CD8-positive, alpha-beta memory T cell (primary cell): ENCODE results near the gene YOD1. TPM values are rescaled to one million over a fixed set of nuclear protein-coding genes. Genes with fewer than 3 reads are reported as not detected.

Experiments
- CTCF ChIA-PET: fragments of 350-600 bp; sonication (Branson Sonifier 250); formaldehyde crosslinking; loops from one replicate; lab custom pipeline; 2021; ENCODE audit warnings: antibody characterized with exemption; lab: Charles Lee
- POLR2A ChIA-PET: fragments of 350-600 bp; sonication (Branson Sonifier 250); formaldehyde crosslinking; loops from one replicate; lab custom pipeline; 2021; ENCODE audit warnings: antibody characterized with exemption; lab: Charles Lee
- DNase-seq, 5 donors: peaks; one replicate each; pipeline versions ENCODE4 v3.0.0 to v3.0.0-alpha.2; 2020 to 2022; ENCODE audit warnings: mixed read lengths in 1 of 5
- H3K27ac ChIP-seq: one replicate; pipeline ENCODE4 v1.7.0; 2013; ENCODE audit warnings: low read depth, mild to moderate bottlenecking, low read length, moderate library complexity
- H3K27me3 ChIP-seq: 2 replicates; pipeline ENCODE4 v1.7.0; 2013; ENCODE audit warnings: low read length, mild to moderate bottlenecking; ENCODE audit not compliant: insufficient read depth, poor library complexity, severe bottlenecking
- H3K36me3 ChIP-seq: 2 replicates; pipeline ENCODE4 v1.7.0; 2013; ENCODE audit warnings: mild to moderate bottlenecking, low read length, moderate library complexity; ENCODE audit not compliant: insufficient read depth
- H3K4me1 ChIP-seq: 2 replicates; pipeline ENCODE4 v1.7.0; 2013; ENCODE audit warnings: mild to moderate bottlenecking, low read length, moderate library complexity; ENCODE audit not compliant: insufficient read depth
- H3K4me3 ChIP-seq: 2 replicates; pipeline ENCODE4 v1.7.0; 2013; ENCODE audit warnings: mild to moderate bottlenecking, low read length
- H3K9me3 ChIP-seq: 2 replicates; pipeline ENCODE4 v1.7.0; 2013; ENCODE audit warnings: mild to moderate bottlenecking, low read length
- H3K27ac Mint-ChIP-seq, 8 donors: one replicate each; pipeline ENCODE4 v1.8.0; 2020 to 2021; ENCODE audit warnings: mixed read lengths in 8 of 8, mild to moderate bottlenecking in 6 of 8, inconsistent platforms in 3 of 8, moderate library complexity in 3 of 8
- H3K27me3 Mint-ChIP-seq, 2 donors: one replicate each; pipeline ENCODE4 v1.8.0; 2020 to 2021; ENCODE audit warnings: mixed read lengths in 2 of 2, mild to moderate bottlenecking in 1 of 2, moderate library complexity in 1 of 2
- H3K36me3 Mint-ChIP-seq, 3 donors: one replicate each; pipeline ENCODE4 v1.8.0; 2020 to 2021; ENCODE audit warnings: mixed read lengths in 3 of 3, inconsistent platforms in 1 of 3, mild to moderate bottlenecking in 1 of 3
- H3K4me1 Mint-ChIP-seq, 3 donors: one replicate each; pipeline ENCODE4 v1.8.0; 2020 to 2021; ENCODE audit warnings: mixed read lengths in 3 of 3, inconsistent platforms in 1 of 3, mild to moderate bottlenecking in 1 of 3
- H3K4me3 Mint-ChIP-seq, 7 donors: one replicate each; pipeline ENCODE4 v1.8.0; 2020 to 2021; ENCODE audit warnings: mixed read lengths in 7 of 7, mild to moderate bottlenecking in 6 of 7, moderate library complexity in 4 of 7, inconsistent platforms in 2 of 7
- H3K9me3 Mint-ChIP-seq, 5 donors: one replicate each; pipeline ENCODE4 v1.8.0; 2020 to 2022; ENCODE audit warnings: mixed read lengths in 5 of 5, mild to moderate bottlenecking in 3 of 5, moderate library complexity in 2 of 5, inconsistent platforms in 1 of 5
- polyA plus RNA-seq: library from polyadenylated mRNA; unstranded; fragments of 300-500 nt; fragmentation: Illumina TruSeq; gene quantifications from one replicate; pipeline ENCODE4 v1.2.3, GENCODE V29; 2021
- total RNA-seq, 2 experiments: library from RNA; stranded (reverse); gene quantifications; one replicate each; pipeline ENCODE4 v1.2.3, GENCODE V29; 2021

The YOD1 gene
- total and polyA plus RNA-seq, 3 experiments from 2014 or later = 0.98 to 10.6 (median 10.3) TPM

DNA sequence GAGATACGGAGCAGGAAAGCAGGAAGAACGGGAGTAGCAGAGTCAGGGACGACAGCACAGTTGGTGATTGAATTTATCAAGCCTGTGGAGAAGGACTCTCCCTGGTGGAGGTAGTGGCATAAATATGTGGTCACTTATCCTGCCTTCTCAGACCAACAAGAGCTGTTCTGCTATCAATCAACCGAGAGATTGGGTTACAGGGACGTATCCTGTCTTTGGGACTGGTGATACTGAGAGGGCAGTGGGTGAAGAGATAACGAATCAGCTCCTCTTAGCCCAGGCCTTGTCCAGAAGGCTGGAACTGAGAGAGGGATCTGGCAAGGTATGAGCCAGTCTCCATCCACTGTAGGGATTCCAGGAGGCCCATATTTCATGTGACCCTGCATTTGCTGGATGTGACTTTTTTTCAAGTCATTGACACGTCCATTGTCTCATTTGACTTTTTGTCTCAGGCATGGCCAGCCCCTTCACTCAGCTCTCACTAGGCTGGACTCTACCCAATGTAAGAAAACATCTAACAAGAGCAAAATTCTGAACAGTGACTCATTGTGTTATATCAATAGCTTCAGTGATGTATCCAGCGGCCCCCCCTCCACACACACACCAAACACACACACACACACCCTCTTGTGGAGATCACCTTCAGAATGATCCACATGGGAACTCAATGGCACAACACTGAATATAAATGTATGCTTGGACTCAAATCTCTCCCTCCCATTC is 29.7 kb downstream of the YOD1 start:
- H3K4me1 Mint-ChIP-seq = no peaks in the 10 kb centered on the region
- H3K27ac Mint-ChIP-seq = peak overlapping the region in 1 of 8 donors; percentile 34
- H3K4me3 Mint-ChIP-seq = no peak overlapping the region
- no peak overlapping the region for H3K4me3 ChIP-seq
- H3K4me1 ChIP-seq = no peaks in the 10 kb centered on the region
- H3K27me3 ChIP-seq = peaks cover 4% of the 10 kb centered on the region
- H3K9me3 Mint-ChIP-seq = no peaks in the 10 kb centered on the region
- no peaks in the 10 kb centered on the region for H3K9me3 ChIP-seq
- ChIA-PET CTCF (no interaction called here), POLR2A (no interaction called here)
- H3K36me3 ChIP-seq = no peaks in the 10 kb centered on the region
- H3K27me3 Mint-ChIP-seq = peaks cover 23 to 48% of the 10 kb centered on the region in 2 donors
- peak overlapping the region; percentile 76 for H3K27ac ChIP-seq
- DNase-seq = no peak
- no peaks in the 10 kb centered on the region for H3K36me3 Mint-ChIP-seq

DNA sequence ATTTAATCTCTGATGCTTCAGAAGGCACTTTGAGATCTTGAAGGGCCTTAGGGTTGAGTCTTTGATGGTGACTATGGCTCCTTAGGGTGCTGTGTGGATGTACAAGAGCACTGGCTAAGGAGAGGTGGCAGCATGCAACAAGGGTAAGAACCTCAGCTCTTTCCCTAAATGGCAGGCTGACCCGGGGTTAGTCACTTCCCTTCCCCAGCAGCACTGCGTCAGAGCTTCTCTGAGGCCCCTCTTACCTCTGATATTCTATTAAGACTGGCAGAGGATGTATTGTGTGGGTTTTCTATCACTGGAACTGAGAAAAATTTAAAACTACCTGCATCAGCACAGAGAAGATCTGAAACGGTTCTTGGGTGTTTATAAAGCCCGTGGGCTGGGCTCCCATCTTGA is 30.3 kb downstream of the YOD1 start:
- Histone ChIP-seq H3K27ac (peak overlapping the region; percentile 76), H3K4me1 (no peaks in the 10 kb centered on the region), H3K9me3 (no peaks in the 10 kb centered on the region), H3K4me3 (no peak overlapping the region), H3K27me3 (peaks cover 4% of the 10 kb centered on the region), H3K36me3 (no peaks in the 10 kb centered on the region)
- Mint-ChIP-seq H3K36me3 (no peaks in the 10 kb centered on the region), H3K4me1 (no peaks in the 10 kb centered on the region), H3K4me3 (no peak overlapping the region), H3K9me3 (no peaks in the 10 kb centered on the region), H3K27me3 (peaks cover 25 to 51% of the 10 kb centered on the region in 2 donors), H3K27ac (peak overlapping the region in 1 of 8 donors; percentile 34)
- ChIA-PET POLR2A (no interaction called here), CTCF (no interaction called here)
- no peak for DNase-seq

DNA sequence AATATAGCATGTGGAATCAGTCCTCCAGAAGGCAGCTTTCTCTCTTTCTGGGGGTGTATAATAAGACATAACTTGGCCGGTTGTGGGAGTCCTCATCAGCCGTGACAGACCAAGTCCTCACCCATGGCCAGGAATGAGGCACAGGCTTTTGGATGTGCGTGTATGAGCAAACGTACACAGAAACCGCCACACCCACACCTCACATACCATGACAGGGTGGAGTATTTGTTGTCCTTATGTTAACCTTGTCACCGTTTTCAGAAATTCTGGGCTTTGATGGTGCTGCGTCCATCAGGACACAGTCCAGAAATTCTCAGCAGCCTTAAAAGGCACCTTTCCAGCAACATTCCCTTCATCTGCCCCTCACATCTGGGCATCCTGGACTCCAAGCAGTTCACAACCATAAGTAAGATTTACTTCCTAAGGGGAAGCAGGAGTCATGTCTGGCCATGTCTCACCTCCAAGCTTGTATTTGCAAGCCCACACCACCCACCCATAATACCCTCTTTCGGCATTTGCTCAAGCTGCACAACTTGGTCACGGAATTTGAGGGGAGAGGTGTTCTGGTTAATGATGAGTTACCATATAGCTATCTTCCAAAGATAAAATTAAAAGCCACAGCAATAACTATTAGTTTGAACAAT is 30.8 kb downstream of the YOD1 start:
- H3K36me3 ChIP-seq = no peaks in the 10 kb centered on the region
- peaks cover 26 to 48% of the 10 kb centered on the region in 2 donors for H3K27me3 Mint-ChIP-seq
- no peaks in the 10 kb centered on the region for H3K4me1 ChIP-seq
- H3K27ac Mint-ChIP-seq = no peak overlapping the region
- no peaks in the 10 kb centered on the region for H3K4me1 Mint-ChIP-seq
- no peaks in the 10 kb centered on the region for H3K9me3 Mint-ChIP-seq
- DNase-seq = no peak
- no peaks in the 10 kb centered on the region for H3K9me3 ChIP-seq
- peaks cover 4% of the 10 kb centered on the region for H3K27me3 ChIP-seq
- H3K36me3 Mint-ChIP-seq = no peaks in the 10 kb centered on the region
- H3K4me3 Mint-ChIP-seq = no peak overlapping the region
- CTCF ChIA-PET = no interaction called here
- POLR2A ChIA-PET = no interaction called here
- peak overlapping the region; percentile 76 for H3K27ac ChIP-seq
- H3K4me3 ChIP-seq = no peak overlapping the region

DNA sequence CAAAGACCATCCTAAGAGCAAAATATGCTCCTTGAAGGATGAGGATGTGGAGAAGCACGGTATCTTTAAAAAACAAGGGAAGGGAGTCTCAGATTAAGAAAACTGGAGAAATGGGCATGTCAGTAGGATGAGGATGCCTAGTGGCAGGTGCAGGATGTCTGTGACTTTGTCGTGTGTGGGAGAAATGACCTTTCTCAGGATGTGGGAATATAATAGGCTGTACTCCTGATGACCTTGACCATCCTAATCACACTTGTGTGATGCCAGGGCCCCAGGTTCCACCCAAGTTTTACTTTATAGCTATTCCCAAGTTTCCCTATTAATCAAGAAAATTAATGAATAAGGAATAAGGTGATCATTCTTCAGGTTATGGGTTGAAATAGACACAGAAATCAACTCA is 31.3 kb downstream of the YOD1 start:
- POLR2A ChIA-PET = no interaction called here
- H3K27ac Mint-ChIP-seq = no peak overlapping the region

DNA sequence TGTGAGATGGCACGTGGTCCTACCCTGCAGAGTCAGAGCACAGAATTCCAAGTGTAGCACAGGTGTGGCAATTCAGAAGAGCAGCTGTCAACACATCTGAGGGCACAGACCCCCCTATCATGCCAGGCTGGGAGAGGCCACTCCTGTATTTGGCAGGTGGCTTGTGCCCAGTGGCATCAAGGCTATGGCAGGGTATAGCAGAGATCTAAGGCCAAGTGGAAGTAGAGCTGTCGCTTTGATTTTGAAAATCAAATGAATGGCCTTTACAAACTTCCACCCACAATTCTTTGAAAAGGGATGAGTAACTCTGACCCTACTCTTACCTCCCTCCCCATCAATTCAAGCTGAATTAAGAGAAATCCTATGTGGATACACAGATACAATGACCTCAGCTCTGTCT is 31.8 kb downstream of the YOD1 start:
- Mint-ChIP-seq H3K4me1 (no peaks in the 10 kb centered on the region), H3K9me3 (no peaks in the 10 kb centered on the region), H3K36me3 (no peaks in the 10 kb centered on the region), H3K4me3 (no peak overlapping the region), H3K27me3 (peaks cover 22 to 54% of the 10 kb centered on the region in 2 donors), H3K27ac (no peak overlapping the region)
- CTCF ChIA-PET = no interaction called here
- Histone ChIP-seq H3K4me1 (no peaks in the 10 kb centered on the region), H3K27me3 (peaks cover 4% of the 10 kb centered on the region), H3K36me3 (no peaks in the 10 kb centered on the region), H3K9me3 (no peaks in the 10 kb centered on the region), H3K27ac (no peak overlapping the region), H3K4me3 (no peak overlapping the region)
- POLR2A ChIA-PET = no interaction called here
- DNase-seq = no peak

More for the DNA sequence above, 31.3 kb downstream of the YOD1 start:
- Histone ChIP-seq H3K27me3 (peaks cover 4% of the 10 kb centered on the region), H3K9me3 (no peaks in the 10 kb centered on the region), H3K36me3 (no peaks in the 10 kb centered on the region), H3K27ac (peak overlapping the region; percentile 76), H3K4me3 (no peak overlapping the region), H3K4me1 (no peaks in the 10 kb centered on the region)
- Mint-ChIP-seq H3K4me1 (no peaks in the 10 kb centered on the region), H3K4me3 (no peak overlapping the region), H3K27me3 (peaks cover 26 to 53% of the 10 kb centered on the region in 2 donors), H3K9me3 (no peaks in the 10 kb centered on the region), H3K36me3 (no peaks in the 10 kb centered on the region)
- DNase-seq = no peak
- CTCF ChIA-PET = no interaction called here

DNA sequence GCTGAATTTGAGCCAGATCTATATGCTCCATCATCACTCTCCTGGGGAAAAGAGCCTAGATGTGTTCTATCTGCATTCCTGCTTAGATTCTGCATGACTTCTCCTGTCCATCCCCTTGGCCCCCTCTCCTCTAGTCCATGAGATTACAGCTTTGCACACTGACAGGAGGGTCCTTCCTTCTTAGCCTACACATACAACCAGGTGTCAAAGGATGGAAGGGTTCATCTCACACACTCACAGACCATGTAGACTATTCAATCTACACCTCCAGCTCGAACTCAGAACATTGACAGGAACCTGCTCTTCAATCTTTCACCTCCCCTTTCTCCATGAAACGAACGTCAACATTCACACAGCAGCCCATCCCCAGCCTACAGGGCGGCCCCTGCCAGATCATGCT is 32.3 kb downstream of the YOD1 start:
- Histone ChIP-seq H3K36me3 (no peaks in the 10 kb centered on the region), H3K4me1 (no peaks in the 10 kb centered on the region), H3K27ac (no peak overlapping the region), H3K4me3 (no peak overlapping the region), H3K9me3 (no peaks in the 10 kb centered on the region), H3K27me3 (peaks cover 4% of the 10 kb centered on the region)
- Mint-ChIP-seq H3K9me3 (no peaks in the 10 kb centered on the region), H3K27me3 (peaks cover 22 to 54% of the 10 kb centered on the region in 2 donors), H3K4me3 (no peak overlapping the region), H3K27ac (no peak overlapping the region), H3K36me3 (no peaks in the 10 kb centered on the region), H3K4me1 (no peaks in the 10 kb centered on the region)
- POLR2A ChIA-PET = no interaction called here
- DNase-seq = no peak
- CTCF ChIA-PET = interaction anchor here (1.5 kb wide), 1 partner anchor 12 kb away, joined by 4 read pairs; no protein-coding TSS in a partner anchor

DNA sequence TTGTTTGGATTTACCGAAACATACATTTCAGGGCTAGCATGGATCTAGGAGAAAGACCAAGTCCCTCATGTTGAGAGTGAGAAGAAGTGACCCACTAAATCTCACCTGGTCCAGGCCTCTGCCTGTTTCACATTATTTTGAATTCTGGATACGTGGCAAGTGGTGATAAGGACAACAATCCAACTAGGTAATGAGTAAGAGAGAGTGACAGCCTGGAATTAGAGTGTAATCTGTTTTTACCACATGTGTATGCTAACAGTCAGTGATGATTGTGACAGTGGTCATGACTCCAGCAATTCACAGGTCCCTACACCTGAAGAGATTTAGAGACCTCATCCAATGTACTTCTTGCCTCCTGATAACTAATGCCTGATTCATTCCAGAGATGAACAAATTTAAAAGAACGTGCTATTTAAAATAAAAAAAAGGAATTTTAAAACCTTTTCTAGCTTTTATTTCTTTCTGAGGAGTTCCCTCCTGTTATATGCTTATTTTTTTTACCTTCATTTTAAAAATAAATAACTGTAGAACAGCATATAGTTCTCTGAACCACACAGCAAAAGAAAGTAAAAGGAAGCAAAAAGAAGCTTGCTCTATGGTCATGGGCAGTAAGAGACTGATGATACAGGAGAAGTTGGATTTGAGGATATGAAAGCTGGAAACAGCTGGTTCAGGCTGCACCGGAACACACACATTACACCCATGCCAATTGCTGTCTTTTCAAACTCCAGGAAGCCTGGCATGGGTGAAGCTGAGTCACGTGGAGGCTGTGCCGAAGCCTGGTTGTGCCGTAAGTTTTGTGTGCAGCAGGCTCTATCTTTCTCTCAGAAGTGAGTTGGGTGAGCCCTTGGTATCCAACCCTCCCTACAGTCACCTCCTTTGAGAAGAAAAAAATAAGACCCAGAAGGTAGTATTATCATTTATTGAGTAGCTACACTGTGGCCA is 33.1 kb downstream of the YOD1 start:
- Histone ChIP-seq H3K4me3 (no peak overlapping the region), H3K27me3 (peaks cover 4% of the 10 kb centered on the region), H3K9me3 (no peaks in the 10 kb centered on the region), H3K4me1 (no peaks in the 10 kb centered on the region), H3K27ac (no peak overlapping the region), H3K36me3 (no peaks in the 10 kb centered on the region)
- no peaks in the 10 kb centered on the region for H3K9me3 Mint-ChIP-seq
- CTCF ChIA-PET = interaction anchor here (1.5 kb wide), 1 partner anchor 11 kb away, joined by 4 read pairs; no protein-coding TSS in a partner anchor
- H3K27me3 Mint-ChIP-seq = peaks cover 23 to 55% of the 10 kb centered on the region in 2 donors
- H3K4me3 Mint-ChIP-seq = no peak overlapping the region
- DNase-seq = no peak
- no peak overlapping the region for H3K27ac Mint-ChIP-seq
- POLR2A ChIA-PET = no interaction called here
- H3K4me1 Mint-ChIP-seq = no peaks in the 10 kb centered on the region
- peaks cover 0 to 2% (median 0%) of the 10 kb centered on the region in 3 donors for H3K36me3 Mint-ChIP-seq
